Suprapubic skin (tissue), 4 donors: ENCODE measurements around the gene TPD52L2. TPM values are rescaled to one million over a fixed set of nuclear protein-coding genes. Genes with fewer than 3 reads are reported as not detected.
"Not testable (repeated sequence)": the region's sequence is repeated elsewhere in the genome, so short reads cannot be mapped to it uniquely, and the experiment has no call there.

ENCODE experiments used
- DNase-seq, 2 donors: peaks; one replicate each; pipeline ENCODE4 v3.0.0-alpha.2; 2019; ENCODE audit warnings: low spot score in 2 of 2
- H3K27ac ChIP-seq: fragments of 200-600 bp; sonication (generic); one replicate; pipeline ENCODE4 v1.5.1; 2019
- H3K27me3 ChIP-seq: fragments of 200-600 bp; sonication (generic); one replicate; pipeline ENCODE4 v1.5.1; 2019
- H3K36me3 ChIP-seq: fragments of 200-600 bp; sonication (generic); one replicate; pipeline ENCODE4 v1.5.1; 2019
- H3K4me1 ChIP-seq: fragments of 200-600 bp; sonication (generic); one replicate; pipeline ENCODE4 v1.5.1; 2019
- H3K4me3 ChIP-seq: fragments of 200-600 bp; sonication (generic); one replicate; pipeline ENCODE4 v1.5.1; 2019; ENCODE audit warnings: mild to moderate bottlenecking
- H3K9me3 ChIP-seq: fragments of 200-600 bp; sonication (generic); one replicate; pipeline ENCODE4 v1.5.1; 2019
- EP300 ChIP-seq: sonication (generic); formaldehyde crosslinking; IDR thresholded peaks from one replicate; pipeline ENCODE4 v1.6.1; 2017; ENCODE audit warnings: antibody characterized with exemption
- POLR2A ChIP-seq, 2 donors: fragments of 450-650 bp; IDR thresholded peaks; one replicate each; pipeline ENCODE4 v1.6.1; 2017; ENCODE audit warnings: antibody characterized with exemption in 2 of 2, mild to moderate bottlenecking in 2 of 2, moderate library complexity in 2 of 2
- POLR2AphosphoS5 ChIP-seq, 3 donors: sonication (generic); formaldehyde crosslinking; IDR thresholded peaks; one replicate each; pipeline ENCODE4 v1.6.1; 2017; ENCODE audit warnings: antibody characterized with exemption in 3 of 3
- WGBS: methylation state at CpG from one replicate; pipeline ENCODE4 v1.1.5; 2018; 5-methylcytosine and 5-hydroxymethylcytosine counted together
- total RNA-seq, 4 donors: library from RNA; depleted of rRNA; stranded (reverse); fragments of >200 nt; gene quantifications; one replicate each; pipeline ENCODE4 v1.1.0, GENCODE V29; 2016
- TF ChIP-seq, protein P1 (sequence below), 2 donors: fragments of 200-600 bp in 1 of 2; fragments of 450-650 bp in 1 of 2; sonication (generic) in 1 of 2; IDR thresholded peaks; one replicate each; pipeline ENCODE4 v1.5.1; 2016 to 2019; ENCODE audit warnings: antibody characterized with exemption in 2 of 2, mild to moderate bottlenecking in 1 of 2, moderate library complexity in 1 of 2

TPD52L2 gene
- total RNA-seq, 4 donors from 2014 or later: 66.5 to 87.4 (median 74.1) TPM

DNA sequence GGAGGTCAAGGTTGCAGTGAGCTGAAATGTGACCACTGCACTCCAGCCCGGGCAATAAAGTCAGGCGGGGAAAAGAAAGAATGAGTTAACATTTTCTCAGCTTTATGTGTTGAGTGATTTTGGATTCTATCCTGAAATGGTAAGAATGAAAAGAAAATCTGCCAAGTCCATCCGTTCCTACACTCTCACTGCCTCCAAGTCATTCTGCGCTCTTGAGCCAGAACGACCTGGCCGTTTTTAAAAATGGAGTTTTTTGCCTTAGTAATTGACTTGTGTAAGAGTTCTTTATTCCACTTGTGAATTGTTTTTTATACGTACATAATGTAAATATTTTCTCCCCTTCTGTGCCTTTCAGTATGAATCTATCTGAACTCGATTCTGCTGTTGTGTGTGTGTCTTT is 58.6 kb downstream of the TPD52L2 start:
- no peaks in the 10 kb centered on the region for H3K27me3 ChIP-seq
- no peaks in the 10 kb centered on the region for H3K4me1 ChIP-seq
- peaks cover 30% of the 10 kb centered on the region for H3K36me3 ChIP-seq
- no peaks in the 10 kb centered on the region for H3K9me3 ChIP-seq
- H3K4me3 ChIP-seq: no peak overlapping the region
- 73% methylated on average over 8 of the region's 8 CpGs for WGBS
- DNase-seq: no peak
- no peak overlapping the region for H3K27ac ChIP-seq
- TF ChIP-seq EP300 (no peak), POLR2AphosphoS5 (IDR thresholded peaks at IDR 0.05) (no peak), POLR2A (IDR thresholded peaks at IDR 0.05) (no peak)
- TF ChIP-seq, protein P1, sequence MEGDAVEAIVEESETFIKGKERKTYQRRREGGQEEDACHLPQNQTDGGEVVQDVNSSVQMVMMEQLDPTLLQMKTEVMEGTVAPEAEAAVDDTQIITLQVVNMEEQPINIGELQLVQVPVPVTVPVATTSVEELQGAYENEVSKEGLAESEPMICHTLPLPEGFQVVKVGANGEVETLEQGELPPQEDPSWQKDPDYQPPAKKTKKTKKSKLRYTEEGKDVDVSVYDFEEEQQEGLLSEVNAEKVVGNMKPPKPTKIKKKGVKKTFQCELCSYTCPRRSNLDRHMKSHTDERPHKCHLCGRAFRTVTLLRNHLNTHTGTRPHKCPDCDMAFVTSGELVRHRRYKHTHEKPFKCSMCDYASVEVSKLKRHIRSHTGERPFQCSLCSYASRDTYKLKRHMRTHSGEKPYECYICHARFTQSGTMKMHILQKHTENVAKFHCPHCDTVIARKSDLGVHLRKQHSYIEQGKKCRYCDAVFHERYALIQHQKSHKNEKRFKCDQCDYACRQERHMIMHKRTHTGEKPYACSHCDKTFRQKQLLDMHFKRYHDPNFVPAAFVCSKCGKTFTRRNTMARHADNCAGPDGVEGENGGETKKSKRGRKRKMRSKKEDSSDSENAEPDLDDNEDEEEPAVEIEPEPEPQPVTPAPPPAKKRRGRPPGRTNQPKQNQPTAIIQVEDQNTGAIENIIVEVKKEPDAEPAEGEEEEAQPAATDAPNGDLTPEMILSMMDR (IDR thresholded peaks at IDR 0.05): no peak

DNA sequence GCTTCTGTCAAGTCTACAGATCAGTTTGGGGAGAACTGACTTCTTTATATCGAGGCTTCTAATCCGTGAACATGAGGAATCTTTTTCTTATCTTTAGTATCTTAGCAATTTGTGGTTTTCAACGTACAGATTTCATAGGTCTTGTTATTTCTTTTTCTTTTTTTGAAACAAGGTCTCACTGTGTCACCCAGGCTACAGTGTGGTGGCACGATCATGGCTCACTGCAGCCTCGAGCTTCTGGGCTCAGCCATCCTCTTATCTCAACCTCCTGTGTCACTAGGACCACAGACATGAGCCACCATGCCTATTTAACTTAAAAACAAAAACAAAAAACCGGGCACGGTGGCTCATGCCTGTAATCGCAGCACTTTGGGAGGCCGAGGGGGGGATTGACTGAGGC is 59.2 kb downstream of the TPD52L2 start:
- H3K4me3 ChIP-seq: no peak overlapping the region
- H3K36me3 ChIP-seq: peaks cover 36% of the 10 kb centered on the region
- no peaks in the 10 kb centered on the region for H3K9me3 ChIP-seq
- 69% methylated on average over 9 of the region's 9 CpGs for WGBS
- H3K4me1 ChIP-seq: no peaks in the 10 kb centered on the region
- no peak for DNase-seq
- TF ChIP-seq POLR2AphosphoS5 (IDR thresholded peaks at IDR 0.05): no peak
- no peak overlapping the region for H3K27ac ChIP-seq
- H3K27me3 ChIP-seq: no peaks in the 10 kb centered on the region

DNA sequence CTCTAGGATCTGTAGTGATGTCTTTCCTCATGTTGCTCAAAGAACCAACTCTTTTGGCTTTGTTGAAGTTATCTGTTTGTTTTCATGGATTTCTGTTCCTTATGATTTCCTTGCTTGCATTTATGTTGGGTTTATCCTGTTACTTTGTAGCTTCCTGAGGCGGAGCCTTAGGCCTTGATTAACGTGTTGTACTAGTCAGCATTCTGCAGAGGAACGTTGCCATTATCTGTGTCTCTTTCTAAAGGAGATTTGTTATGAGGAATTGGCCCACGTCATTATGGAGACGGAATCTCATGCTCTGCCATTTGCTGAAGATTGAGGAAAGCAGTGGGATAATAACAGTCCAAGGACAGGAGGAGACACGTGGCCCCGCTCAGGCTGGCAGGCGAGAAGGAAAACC is 61.2 kb downstream of the TPD52L2 start:
- Histone ChIP-seq H3K4me1 (no peaks in the 10 kb centered on the region), H3K27me3 (no peaks in the 10 kb centered on the region), H3K4me3 (no peak overlapping the region), H3K9me3 (no peaks in the 10 kb centered on the region), H3K27ac (no peak overlapping the region), H3K36me3 (peaks cover 50% of the 10 kb centered on the region)
- WGBS: 75% methylated on average over 8 of the region's 8 CpGs
- TF ChIP-seq POLR2A (IDR thresholded peaks at IDR 0.05) (no peak), POLR2AphosphoS5 (IDR thresholded peaks at IDR 0.05) (no peak), EP300 (no peak)
- TF ChIP-seq, protein P1 (IDR thresholded peaks at IDR 0.05): no peak
- DNase-seq: no peak

DNA sequence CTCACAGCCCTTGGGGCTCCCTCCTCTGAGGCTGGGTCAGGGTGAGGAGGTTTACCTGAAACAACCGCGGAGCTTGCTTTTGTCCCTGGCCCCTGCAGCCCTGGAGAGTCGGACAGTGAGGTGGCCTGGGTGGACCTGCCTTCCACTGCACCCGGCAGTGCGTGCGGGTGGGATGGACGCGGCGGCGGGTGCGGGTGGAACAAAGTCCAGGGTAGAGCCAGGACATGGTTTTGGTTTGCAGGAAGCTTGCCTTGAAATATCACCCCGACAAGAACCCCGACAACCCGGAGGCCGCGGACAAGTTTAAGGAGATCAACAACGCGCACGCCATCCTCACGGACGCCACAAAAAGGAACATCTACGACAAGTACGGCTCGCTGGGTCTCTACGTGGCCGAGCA is 64.0 kb downstream of the TPD52L2 start:
- no peak for DNase-seq
- Histone ChIP-seq H3K27me3 (no peaks in the 10 kb centered on the region), H3K4me3 (no peak overlapping the region), H3K36me3 (peaks cover 69% of the 10 kb centered on the region), H3K9me3 (no peaks in the 10 kb centered on the region), H3K27ac (no peak overlapping the region), H3K4me1 (no peaks in the 10 kb centered on the region)
- TF ChIP-seq, protein P1 (IDR thresholded peaks at IDR 0.05): no peak
- TF ChIP-seq POLR2AphosphoS5 (IDR thresholded peaks at IDR 0.05) (no peak), EP300 (no peak), POLR2A (IDR thresholded peaks at IDR 0.05) (no peak)
- 96% methylated on average over 24 of the region's 26 CpGs for WGBS

DNA sequence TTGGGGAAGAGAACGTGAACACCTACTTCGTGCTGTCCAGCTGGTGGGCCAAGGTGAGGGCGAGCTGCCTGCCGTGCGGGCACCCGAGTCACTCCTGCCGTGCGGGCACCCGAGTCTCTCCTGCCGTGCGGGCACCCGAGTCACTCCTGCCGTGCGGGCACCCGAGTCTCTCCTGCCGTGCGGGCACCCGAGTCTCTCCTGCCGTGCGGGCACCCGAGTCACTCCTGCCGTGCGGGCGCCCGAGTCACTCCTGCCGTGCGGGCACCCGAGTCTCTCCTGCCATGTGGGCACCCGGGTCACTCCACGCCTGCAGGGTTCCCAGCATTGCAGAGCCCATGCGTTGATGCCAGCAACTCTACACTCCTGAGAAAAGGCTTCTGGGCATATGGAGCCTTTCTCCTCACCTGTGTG is 64.4 kb downstream of the TPD52L2 start:
- H3K36me3 ChIP-seq: peaks cover 71% of the 10 kb centered on the region
- H3K9me3 ChIP-seq, H3K4me1 ChIP-seq, H3K27ac ChIP-seq, DNase-seq, H3K4me3 ChIP-seq, H3K27me3 ChIP-seq: not testable (repeated sequence)
- 94% methylated on average over 28 of the region's 31 CpGs for WGBS

DNA sequence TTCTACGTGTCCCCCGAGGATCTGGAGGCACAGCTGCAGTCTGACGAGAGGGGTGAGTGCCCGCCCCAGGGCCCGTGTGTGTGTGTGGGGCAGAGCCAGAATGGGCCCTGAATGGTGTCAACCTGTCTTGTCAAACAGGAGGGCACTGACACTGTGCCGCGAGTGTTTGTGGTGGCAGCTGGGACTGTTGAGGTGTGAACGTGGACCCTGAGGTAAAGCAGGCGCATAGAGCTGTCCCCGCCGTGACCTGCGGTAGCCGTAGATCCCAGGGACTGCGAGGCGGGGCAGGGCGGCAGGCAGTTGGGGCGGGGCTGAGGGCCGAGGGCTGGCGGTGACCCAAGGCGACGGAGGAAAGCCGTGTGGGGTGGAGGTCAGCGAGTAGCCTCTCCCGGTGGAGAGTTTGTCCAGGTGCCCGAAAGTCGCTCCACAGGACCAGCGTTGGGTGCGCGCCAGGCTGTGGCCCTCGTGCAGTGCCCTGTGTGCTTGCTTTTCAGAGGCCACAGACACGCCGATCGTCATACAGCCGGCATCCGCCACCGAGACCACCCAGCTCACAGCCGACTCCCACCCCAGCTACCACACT is 66.0 kb downstream of the TPD52L2 start:
- Histone ChIP-seq H3K27ac (no peak overlapping the region), H3K4me1 (no peaks in the 10 kb centered on the region), H3K4me3 (no peak overlapping the region), H3K9me3 (no peaks in the 10 kb centered on the region), H3K36me3 (peaks cover 87% of the 10 kb centered on the region), H3K27me3 (no peaks in the 10 kb centered on the region)
- no peak for DNase-seq
- TF ChIP-seq EP300 (no peak), POLR2AphosphoS5 (IDR thresholded peaks at IDR 0.05) (no peak)
- 91% methylated on average over 35 of the region's 37 CpGs for WGBS

DNA sequence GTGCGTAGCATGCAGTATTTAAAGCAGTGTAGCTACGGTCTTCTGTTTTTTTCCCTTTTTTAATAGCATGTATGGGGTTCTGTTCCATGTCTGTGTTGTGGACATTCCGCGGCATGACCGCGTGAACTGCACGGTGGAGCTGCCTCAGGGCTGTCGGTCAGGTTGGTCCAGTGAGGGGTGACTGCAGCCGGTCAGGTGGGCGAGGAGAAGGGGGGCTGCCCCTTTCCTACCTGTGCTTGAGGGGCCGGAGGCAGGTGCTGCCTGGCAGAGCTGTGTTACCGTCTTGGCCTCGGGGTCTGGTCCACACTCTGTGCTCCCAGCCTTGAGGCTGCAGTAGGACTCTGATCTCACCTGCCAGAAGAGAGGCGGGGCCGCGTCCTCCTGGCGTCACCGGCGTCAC is 66.7 kb downstream of the TPD52L2 start:
- H3K4me3 ChIP-seq: no peak overlapping the region
- no peaks in the 10 kb centered on the region for H3K27me3 ChIP-seq
- no peak for DNase-seq
- TF ChIP-seq POLR2A (IDR thresholded peaks at IDR 0.05) (no peak), POLR2AphosphoS5 (IDR thresholded peaks at IDR 0.05) (no peak), EP300 (no peak)
- TF ChIP-seq, protein P1 (IDR thresholded peaks at IDR 0.05): no peak
- H3K4me1 ChIP-seq: no peaks in the 10 kb centered on the region
- H3K9me3 ChIP-seq: no peaks in the 10 kb centered on the region
- 93% methylated on average over 18 of the region's 19 CpGs for WGBS
- peaks cover 82% of the 10 kb centered on the region for H3K36me3 ChIP-seq
- H3K27ac ChIP-seq: no peak overlapping the region
